Measurements from ENCODE around the gene KLHDC4.
"Not testable (repeated sequence)": the region's sequence is repeated elsewhere in the genome, so short reads cannot be mapped to it uniquely, and the experiment has no call there.

The KLHDC4 gene

DNA sequence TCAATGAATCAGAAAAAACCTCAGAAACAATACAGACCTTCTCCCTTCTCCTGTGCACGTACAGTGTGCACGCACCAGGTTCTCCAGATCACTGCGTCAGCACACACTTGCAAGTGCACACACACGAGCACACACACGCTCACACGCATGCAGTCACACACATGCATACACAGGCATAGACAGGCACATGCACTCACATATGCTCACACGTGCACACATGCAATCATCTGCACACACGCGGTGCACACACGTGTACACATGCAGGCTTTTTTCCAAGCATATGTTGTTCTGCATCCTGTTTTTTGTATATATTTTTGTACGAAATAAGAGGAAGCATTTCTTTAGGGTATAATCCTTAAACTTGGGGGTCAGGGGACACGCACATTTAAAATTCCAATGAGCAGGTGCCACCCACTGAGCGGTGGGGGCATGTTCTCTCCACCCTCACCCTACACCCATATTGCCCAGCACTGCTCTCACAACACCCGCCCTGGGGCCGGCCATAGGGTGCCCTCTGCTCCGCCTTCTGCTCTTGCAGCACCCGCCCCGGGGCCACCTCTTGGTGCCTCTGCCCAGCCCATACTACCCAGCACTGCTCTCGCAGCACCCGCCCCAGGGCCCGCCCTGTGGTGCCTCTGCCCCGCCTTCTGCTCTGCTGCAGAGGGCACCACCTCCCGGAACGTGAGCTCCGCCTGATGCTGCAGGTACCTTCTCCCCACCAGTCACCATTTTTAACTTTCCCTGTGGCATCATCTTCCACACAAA, 20.9 kb downstream of the KLHDC4 start:
- FAIRE-seq, result peak; percentile 74
- no peak for DNase-seq (ENCODE audit: low spot score)

DNA sequence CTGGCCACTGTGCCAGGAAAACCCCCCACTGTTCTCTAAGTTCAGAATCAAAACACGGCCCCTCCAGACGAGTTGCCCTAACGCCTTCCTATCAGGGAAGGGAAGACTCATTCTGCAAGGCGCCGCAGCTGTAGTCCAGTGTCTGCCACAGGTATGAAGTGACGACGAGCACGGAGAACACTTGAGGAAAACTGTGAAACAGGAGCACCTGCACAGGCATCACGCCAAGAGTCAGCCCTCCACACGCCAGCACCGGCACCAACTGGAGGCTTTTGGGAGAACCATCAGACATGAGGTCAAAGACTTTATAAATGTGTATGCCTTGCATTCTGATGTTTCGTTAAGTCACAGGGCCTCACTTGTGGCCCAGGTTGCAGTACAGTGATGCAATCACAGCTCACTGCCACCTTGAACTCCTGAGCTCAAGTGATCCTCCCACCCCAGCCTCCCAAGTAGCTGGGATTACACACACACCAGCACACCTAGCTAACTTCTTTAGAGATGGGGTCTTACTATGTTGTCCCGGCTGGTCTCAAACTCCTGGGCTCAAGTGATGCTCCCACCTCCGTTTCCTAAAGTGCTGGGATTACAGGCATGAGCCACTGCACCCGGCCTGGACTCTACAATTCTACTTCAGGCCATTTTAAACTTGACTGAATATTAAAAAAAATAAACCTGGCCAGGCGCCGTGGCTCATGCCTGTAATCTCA, 22.9 kb downstream of the KLHDC4 start:
- FAIRE-seq (no peak), DNase-seq (ENCODE audit: low spot score) (no peak)

DNA sequence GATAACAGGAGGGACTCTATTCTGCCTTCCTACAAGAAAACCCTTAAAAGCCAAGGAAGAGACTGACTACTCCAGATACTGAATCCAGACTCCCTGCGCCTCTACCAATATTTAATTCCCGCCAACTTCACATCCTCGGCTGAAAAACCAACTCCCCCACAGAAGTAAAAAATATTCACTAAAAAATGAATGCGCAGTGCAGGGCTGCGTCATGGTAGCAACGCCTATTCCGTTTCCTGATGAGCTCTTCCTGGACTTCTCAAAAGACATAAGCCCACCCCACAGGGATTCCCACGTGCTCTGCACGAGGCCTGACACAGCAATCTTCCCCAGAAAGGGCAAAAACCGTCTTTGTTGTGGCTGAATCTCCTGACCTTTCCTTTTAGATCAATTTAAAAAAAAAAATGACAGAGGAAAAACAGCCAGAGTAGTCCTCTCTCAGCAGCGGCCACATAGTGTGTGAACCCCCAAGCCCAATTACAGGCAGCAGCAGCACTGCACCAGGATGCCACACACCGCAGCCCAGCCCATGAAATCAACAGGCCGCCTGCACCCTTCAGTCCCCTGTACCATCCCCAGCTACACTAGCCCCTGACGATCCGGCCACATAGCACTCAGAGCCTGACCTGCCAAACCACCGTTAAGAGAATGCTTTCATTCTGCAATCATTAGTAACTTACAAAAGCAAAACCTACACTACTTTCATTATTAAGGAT, 23.9 kb downstream of the KLHDC4 start:
- no peak for FAIRE-seq
- DNase-seq (ENCODE audit: low spot score), result no peak

DNA sequence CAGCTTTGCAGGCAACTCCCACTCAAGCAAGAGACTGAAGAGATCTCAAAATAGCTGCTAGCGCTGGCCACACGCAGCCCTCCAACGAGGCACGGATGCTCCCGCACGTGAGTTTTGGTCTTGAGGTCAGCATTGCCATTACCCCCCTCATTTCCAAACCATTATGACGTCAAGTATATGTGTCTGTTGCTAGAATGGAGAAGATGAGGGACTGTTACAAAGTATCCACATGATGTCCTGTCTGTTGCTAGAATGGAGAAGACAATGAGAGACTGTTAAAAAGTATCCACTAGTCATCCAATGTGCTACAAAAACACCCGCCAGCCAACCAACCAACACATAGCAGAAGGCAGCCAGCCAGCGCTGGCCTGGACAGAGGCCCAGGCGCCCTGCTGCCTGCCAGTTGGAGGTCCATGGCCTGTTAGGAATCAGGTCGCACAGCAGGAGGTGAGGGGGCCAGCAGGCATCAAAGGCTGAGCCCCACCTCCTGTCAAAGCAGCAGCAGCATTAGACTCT, 24.8 kb downstream of the KLHDC4 start:
- no peak for DNase-seq (ENCODE audit: low spot score)
- FAIRE-seq, result no peak

DNA sequence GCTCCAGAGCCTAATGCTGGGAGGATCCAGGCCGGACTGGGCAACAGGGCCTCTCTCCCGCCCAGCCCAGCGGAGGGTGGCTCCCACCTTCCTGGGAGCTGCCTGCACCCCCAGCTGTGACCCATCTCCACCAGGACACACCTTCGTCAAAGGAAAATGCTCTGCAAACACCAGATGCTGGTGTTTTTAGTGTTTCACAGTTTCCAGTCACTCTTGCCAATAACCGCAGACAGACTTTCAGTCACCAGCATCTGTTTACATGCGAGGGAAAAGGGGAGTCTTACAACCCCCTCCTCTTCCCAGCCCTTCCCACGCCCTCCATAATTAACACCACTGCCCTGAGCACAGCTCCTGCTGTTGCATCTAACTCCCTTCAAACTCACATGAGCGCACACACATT, 25.3 kb downstream of the KLHDC4 start:
- no peak for FAIRE-seq
- no peak for DNase-seq (ENCODE audit: low spot score)

DNA sequence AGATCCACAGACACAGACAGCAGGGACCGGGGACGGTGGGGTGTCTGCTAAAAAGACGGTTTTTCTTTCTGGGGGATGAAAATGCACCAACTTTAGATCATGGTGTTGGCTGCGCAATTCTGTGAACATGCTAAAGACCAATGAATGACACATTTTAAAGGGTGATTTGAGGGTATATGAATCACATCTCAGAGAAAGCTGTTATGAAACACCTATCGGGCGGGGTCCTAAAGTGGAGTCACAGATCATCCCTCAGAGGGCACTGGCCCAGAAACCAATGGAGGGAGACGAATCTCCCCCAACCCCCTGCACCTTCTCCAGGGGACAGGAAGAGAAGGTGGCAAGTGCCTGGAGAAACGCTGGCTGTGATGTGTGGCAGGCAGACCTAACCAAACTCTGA, 26.0 kb downstream of the KLHDC4 start:
- FAIRE-seq (no peak), DNase-seq (ENCODE audit: low spot score) (no peak)

DNA sequence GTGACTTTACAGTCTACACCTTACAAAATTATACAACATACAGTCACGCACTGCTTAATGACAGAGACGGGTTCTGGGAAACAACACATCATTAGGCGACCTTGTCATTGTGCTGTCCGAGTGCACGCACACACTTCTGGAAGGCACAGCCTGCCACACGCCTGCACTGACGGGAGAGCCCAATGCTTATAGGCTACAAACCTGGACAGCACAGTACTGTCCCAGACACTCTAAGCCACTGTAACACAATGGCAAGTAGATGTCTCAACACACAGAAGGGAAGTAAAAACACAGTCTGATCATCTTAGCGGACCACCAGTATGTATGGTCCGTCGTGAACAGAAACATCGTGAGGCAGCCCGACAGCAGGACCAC, 29.8 kb downstream of the KLHDC4 start:
- FAIRE-seq, result no peak
- DNase-seq (ENCODE audit: low spot score), result no peak

DNA sequence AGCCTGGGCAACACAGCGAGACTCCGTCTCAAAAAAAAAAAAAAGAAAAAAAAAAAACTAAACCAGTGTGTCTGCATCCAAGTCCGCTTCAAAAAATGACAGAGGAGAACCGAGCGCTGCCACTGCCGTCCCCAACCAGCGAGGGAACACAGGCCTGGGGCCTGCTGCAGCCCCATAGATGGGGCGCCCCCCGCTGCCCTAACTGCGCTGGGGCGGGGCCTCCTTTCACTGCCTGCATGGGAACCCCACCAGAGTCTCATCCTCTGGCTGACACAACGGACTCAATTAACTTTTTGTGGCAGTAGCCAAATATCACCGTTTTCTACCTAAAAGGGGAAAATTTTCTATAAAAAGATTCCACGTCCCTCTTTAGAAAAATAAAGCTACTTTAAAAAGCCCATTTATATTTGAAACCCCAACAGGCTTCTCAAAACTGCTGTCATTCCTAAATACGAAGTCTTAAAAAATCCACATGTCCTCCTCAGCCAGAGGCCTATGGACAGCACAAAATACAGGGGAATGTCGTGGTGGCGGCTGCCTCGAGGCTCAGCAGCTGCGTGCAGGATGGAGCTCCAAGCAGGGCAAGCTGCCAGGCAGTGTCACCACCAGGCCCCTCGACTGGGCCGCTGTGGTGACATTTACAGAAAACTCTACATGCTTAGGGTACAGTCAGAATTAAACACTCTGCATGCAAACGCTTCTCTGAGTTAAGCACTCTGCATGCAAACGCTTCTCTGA, 30.3 kb downstream of the KLHDC4 start:
- FAIRE-seq (no peak), DNase-seq (ENCODE audit: low spot score) (no peak)

DNA sequence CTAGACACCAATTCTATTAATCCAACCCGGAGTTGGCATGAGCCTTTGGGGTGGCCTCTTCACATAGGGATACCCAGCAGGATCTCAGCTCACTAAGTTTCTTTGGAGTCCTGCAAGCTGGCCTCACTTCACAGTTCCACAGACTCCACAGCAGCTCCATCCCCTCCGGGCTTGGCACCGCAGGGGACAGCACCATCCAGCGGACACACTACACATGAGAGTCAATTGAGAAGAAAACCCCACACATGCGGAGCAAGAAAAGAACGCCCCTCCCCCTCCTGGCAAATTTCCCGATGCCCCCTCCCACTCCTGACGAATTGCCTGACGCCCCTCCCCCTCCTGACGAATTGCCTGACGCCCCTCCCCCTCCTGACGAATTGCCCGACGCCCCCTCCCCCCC, 31.1 kb downstream of the KLHDC4 start:
- FAIRE-seq, result no peak
- no peak for DNase-seq (ENCODE audit: low spot score)

DNA sequence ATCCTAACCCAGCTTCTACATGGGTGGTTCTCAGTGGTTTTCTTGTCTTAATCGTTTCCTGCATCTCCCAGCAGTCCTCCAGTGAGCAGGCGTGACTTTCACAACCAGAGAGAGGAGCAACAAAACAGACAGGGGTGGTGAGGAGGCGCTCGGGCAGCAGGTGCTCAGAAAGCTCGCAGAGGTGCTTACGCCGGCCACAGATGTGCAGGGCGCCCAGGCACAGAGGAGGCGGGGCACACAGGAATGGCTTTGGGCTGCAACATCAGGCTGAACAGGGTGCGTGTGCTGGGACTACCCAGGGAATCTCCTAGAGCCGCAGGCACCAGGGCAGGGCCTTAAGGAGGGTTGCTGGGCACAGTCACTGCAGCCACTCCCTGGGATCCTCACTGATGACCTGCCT, 32.6 kb downstream of the KLHDC4 start:
- DNase-seq (ENCODE audit: low spot score), result no peak
- no peak for FAIRE-seq

DNA sequence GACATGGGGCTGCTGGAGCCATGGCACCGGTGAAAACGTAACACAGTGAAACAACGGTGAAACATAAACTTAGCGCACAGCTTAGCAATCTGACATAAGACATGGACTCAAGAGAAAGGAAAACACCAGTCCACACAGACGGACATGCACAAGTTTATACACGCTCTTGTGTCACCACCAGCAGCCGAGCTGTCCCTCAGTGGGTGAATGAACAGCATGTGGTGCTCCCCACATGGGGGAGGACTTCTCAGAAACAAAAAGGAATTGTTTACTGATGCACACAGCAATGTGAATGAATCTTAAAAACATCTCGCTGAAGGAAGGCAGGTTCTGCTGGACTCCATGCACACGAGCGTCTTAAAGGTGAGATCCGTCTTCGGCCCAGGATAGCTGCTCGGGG, 34.2 kb downstream of the KLHDC4 start:
- FAIRE-seq (peak; percentile 74), DNase-seq (ENCODE audit: low spot score) (no peak)

DNA sequence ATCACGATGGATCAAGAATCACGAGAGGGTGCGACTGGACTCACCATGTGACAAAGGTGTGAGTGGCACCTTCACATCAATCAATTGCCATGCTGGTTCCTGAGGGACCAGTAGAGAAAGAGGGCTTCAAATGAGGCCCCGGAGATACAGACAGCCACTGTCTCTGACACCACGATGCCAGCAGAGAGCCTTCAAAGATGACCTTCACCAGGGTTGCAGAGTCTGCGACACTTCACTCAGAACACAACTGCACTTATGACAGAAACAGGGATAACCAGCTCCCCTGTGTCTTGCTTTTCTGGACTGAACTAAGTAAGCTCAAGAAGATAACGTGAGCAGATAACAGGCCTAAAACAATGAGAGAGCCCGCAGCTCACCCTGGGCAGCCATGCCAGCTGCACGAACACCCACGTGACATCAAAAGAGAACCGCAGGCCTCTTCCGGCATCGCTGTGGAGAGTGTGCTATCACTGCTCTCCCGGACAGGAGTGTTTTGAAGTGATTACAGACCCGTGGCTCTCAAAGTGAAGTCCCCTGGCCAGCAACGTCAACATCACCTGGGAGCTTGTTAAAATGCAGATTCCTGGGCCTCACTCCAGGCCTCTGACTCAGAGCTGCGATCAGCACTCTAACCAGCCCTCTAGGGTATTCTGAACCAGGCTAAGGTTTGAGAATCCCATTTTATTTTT, 36.4 kb downstream of the KLHDC4 start:
- FAIRE-seq (no peak), DNase-seq (ENCODE audit: low spot score) (no peak)

DNA sequence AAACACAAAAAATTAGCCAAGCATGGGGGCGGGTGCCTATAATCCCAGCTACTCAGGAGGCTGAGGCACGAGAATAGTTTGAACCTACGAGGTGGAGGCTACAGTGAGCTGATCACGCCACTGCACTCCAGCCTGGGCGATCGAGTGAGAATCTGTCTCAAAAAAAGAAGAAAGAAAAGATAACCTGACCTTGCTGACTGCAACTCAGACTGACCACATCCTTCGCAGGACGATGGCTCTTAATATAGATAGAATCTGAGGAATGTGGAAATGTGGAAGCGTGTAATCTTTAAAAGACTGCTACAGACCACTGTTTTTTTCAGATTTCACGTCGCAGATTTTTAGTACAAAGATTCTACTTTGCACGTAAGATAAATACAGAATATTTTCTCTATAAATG, 37.8 kb downstream of the KLHDC4 start:
- FAIRE-seq, result no peak

DNA sequence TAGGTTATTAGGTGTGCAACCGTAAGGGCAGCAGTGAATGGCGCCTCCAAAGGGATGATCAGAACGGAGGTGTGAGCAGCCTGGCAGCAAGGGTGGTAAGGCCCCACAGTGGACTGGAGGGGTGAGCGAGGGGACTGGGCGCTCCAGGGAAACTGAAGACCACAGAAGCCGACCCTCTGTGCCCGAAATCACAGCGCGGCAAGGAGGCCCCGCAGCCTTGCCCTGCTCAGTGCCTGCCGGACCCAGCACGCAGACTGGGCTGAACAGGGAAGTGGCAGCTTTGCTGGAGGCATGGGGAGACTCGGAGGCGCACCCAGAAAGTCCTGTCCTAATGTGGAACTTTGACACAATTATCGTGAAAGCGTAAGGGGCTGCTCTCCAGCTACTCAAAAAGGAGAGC, 38.4 kb downstream of the KLHDC4 start:
- no peak for FAIRE-seq
- DNase-seq (ENCODE audit: low spot score), result no peak

More for the DNA sequence above, 37.8 kb downstream of the KLHDC4 start:
- DNase-seq (ENCODE audit: low spot score), result no peak

DNA sequence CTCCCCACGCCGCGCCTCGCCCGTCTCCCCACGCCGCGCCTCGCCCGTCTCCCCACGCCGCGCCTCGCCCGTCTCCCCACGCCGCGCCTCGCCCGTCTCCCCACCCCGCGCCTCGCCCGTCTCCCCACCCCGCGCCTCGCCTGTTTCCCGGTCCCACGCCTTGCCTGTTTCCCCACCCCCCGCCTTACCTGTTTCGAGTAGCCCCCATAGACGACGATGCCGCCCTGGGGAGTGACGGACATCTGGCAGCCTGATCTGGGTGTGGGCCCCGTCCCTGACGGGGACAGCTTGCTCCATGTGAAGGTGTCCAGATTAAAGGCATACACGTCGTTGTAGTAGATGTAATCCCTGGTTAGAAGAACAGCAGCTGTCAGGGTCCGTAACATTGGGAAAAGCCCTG, 39.2 kb downstream of the KLHDC4 start:
- not testable (repeated sequence) for DNase-seq (ENCODE audit: low spot score); FAIRE-seq

DNA sequence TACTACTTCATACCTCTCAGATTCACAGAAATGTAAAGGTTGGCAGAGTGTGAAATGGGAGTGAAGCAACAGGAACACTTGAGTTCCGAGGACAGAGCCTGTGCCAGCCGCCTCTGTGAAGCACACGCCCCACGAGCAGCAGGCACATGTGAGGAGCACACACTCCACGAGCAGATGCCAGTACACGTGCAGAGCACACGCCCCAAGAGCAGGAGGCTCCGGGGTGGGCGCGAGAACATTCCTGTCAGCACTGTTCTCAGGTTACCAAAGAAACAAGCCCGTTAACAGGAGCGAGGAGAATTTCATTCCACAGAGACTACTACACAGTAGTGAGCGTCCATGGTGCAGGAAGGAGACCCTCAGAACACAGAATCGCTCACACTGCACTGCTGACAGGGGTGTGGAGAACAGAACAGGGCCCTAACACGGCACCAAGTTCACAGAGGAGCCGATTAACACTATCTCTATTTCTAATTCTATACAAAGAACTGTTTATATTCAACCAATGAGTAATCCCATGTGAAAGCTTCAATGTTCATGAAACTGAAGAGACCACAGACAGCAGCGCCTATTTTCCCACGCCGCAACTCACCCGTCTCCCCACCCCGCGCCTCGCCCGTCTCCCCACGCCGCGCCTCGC, 40.1 kb downstream of the KLHDC4 start:
- FAIRE-seq (no peak), DNase-seq (ENCODE audit: low spot score) (peak; percentile 40)

DNA sequence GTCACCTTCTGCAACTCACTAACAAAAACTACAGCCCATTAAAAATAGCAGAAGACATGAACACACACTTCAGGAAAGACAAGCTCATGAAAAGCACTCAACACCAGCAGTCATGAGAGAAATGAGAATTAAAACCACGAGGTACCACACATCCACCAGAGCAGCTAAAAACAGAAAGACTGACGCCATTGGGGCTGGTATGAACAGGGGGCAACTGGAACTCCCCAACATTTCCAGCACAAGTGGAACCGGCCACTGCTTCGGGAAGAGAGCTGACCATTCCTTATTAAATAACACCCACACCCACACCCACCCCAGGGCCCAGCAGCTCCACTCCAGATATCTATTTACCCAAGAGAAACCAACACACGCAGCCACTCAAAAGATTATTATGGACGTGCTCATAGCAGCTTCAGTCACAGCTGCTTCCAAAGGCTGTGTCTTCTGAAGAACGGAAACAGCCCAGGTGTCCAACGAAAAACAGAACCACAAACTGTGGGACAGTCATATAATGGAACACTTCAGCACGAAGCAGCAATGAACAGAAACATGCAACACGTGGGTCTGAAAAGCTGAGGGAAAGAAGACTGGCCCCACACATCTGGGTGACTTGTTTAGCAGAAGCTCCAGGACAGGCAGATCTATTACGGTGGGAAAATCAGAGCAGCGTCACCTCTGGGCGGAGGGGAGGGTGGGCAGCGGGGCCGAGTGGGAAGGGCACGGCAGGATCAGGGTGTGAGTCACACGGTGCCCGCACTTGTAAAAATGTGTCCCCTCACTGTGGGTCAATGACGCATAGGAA, 41.1 kb downstream of the KLHDC4 start:
- no peak for DNase-seq (ENCODE audit: low spot score)
- FAIRE-seq, result no peak

DNA sequence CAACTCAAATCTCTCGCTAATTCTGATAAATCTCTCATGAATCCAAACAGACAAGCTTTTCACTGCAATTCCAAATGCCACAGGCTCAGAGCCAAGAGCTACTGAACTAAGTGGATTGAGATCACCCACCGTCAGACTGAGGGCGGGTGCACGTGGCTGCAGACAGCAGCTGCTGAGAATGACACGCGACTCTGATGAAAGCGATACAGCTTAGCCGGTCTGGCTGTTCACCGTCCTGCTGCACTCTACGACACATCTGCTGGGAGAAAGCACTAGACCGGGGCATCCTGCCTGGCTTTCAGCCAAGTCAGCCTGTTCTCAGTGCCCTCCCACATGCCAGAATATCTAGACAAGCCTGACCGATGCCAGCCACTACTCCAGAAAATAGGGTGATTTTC, 42.6 kb downstream of the KLHDC4 start:
- no peak for FAIRE-seq
- peak; percentile 65 for DNase-seq (ENCODE audit: low spot score)

DNA sequence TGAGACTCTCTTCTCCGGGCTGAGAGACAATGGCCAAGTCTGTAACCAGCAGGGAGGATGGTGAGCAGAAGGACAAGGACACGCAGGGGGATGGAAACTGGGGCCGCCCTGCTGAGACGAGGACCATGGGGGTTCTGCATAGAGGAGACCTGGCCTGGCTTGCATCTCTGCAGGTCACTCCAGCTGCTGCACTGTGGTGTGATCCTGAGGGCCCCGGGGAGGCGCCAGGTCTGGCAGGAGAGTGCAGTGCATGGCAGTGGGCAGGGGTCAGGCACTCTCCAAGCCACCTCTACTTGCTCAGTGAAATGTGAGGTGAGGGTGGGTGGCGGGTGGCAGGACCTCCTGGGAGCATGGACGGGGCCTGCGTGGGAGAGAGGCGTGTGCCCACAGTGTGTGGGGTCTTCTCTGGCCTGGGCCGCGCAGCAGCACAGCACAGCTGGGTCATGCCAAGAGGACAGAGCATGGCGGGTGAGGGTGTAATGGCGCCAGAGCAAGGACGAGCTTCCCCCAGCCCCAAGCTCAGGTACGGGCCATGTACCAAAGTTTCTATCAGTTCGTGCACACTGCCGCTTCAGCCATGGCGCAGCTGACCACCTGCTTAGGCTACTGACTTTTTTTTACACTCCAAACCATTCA, 43.1 kb downstream of the KLHDC4 start:
- FAIRE-seq (no peak), DNase-seq (ENCODE audit: low spot score) (no peak)

Measured in urothelium cell line (cell line).